NCI-H2171 (cell line): ENCODE results near the gene HEY2.
A peak's percentile ranks its signal among the peaks of the same experiment; 100 is the strongest.
"Not testable (repeated sequence)": the region's sequence is repeated elsewhere in the genome, so short reads cannot be mapped to it uniquely, and the experiment has no call there.

Experiments used
- DNase-seq: peaks from one replicate; lab custom pipeline; 2025; lab: John Stamatoyannopoulos, UW

Gene HEY2

DNA sequence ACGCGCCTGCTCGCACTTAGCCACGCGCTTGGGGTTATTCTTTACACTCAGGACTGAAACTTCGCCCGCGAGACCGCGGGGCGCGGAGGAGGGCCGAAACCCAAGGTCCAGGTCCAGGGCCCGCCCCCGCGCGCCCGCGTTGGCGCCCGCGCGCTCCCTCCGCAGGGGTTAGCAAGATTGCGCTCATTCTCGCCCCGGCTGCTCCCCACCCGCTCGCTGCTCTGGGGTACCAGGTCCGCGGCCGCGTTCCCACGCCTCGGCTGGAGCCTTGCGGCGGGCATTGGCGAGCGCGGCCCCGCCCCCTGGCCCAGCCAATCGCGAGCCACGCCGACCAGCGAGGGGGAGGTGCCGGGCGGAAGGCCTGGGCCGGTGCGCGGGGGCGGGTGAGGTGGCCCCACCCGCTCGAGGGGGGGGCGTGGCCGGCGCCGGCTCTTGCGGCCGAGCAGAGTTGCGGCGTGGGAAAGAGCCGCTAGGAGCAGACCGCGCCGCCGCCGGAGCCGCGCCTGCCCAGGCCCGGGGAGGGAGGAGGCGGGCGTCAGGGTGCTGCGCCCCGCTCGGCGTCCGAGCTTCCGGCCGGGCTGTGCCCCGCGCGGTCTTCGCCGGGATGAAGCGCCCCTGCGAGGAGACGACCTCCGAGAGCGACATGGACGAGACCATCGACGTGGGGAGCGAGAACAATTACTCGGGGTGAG lies at the start of gene HEY2:
TSS of gene HEY2 (plus strand) at position 460 of the 692 bp plus-strand sequence. CDS start at position 605, 145 bp downstream.
- DNase-seq = peak; percentile 92

DNA sequence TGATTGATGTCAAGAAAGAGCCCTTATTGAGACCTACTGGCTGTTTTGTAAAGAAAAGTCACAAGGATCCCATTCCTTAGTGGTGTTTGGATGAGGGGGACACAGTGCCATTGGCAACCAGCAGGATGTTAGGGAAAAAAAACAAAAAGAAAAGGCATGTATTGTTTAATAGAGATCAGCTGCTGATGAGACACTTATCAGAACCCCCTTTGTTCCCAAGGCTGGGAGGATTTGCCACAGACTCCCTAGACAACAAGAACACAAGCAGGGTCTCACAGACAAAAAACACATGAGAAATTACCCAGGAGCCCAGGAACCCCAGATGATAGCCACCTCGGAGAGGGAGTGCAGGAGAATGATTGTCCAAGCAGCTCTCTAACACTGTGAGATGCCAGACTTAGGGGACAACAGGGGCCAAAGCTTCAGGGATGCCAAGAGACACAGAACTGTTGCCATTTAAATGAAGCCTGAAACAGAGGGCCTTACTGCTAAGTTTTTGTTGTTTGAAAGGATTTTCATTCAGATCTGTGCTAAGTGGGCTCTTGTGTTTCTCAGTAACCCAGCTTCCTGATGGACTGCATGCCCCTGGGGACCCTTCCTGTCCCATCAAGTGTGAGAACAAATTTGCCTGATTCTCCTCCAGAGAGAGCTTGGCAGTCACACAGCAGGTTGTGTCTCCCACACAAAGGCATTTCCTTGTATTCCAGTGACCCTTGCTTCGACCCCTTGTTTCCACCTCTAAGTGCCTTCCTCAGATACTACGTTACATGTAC lies 48.7 kb upstream of the HEY2 start:
- no peak for DNase-seq

GRCh38 chr6:125701354-125701668 lies 48.1 kb upstream of the HEY2 start:
- DNase-seq = no peak

DNA sequence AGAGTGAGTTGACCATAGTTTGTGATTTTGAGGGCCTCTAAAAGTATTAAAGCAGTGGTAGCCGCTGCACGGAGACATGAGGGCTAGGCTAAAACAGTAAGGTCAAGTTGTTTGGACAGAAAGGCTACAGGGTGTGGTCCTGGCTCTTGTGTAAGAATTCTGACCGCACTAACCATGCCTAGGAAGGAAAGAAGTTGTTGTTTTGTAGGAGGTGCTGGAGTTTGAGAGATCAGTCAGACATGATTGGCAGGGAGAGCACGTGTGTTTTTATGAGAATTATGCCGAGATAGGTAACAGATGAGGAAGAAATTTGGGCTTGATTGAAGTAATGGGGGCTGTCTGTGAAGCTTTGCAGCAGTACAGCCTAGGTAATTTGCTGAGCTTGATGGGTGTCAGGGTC lies 45.5 kb upstream of the HEY2 start:
- not testable (repeated sequence) for DNase-seq

- no peak for DNase-seq
Measured at GRCh38 chr6:125707615-125708243, 41.7 kb upstream of the HEY2 start.

- DNase-seq = no peak
Measured at GRCh38 chr6:125711013-125711675, 38.3 kb upstream of the HEY2 start.

DNA sequence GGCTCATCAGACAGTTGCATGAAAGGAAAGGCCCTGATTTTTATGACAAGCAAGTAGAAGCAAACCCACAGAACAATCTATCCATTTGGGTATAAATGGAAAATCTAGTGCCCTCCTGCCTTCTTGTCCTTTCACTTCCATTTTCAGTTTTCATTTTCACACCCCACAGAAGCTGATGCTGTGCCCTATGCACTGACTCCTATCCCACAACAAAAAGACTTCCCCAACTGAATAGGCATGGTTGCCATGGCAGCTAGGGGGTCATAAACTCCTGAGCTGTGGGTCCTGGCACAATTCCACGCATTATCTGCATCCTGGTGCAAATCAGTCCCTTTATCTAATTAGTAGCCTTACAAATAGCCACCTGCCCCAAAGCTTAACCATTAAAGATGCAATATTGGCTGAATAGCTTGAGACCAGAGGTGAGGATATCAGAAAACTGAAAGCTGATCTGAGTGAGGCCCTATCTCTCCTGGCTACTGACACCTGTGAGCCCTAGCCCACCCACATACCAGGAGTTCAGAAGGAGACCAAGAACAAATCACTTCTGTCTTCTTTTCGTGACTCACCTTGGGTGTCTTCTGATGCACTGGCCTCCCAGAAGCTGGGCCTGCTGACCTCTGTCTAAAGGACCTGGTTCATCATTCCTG lies 34.9 kb upstream of the HEY2 start:
- DNase-seq = no peak

DNA sequence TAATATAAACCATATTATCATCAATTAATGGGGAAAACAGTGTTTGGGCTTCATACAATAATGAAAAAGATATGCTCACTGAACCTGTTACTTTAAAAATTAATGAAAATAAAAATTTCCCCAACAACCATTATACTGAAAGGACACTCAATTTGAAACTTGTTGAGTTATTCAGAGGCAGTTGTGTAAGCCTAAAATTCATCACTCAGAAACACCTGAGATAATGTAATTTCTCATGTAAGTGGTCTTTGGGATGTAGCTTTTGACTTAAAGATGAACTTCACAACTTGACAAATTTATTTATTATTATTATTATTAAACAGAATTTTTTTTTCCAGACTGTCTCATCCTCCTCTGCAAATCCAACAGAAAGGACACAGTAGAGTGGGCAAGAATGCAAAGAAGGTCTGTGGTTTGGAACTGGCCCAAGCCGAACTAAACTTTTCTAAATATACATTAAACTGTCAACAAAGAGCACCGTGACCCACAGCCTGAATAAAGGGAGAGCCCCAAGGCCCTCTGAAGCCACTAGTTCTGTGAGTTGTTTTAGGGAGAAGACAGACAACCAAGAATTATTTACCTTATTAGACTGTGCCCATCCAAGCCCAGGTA lies 32.2 kb upstream of the HEY2 start:
- DNase-seq = no peak

DNA sequence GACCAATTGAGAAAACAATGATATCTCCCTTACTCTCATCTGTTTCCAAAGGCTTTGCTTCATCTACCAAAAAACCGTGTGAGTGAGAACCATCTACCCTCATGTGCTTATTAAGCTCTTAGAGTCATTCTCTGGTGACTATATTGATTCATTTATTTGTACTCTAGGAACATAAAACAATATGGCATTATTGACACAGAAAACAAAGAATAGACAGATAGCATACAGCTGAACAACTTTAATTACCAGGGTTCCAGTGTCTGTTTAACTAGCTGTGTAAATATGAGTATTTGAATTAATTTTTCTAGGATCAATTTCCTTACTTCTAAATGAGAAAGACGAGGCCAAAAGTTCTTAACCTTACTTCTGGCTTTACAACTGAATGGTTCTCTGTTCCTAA lies 31.3 kb upstream of the HEY2 start:
- no peak for DNase-seq

DNA sequence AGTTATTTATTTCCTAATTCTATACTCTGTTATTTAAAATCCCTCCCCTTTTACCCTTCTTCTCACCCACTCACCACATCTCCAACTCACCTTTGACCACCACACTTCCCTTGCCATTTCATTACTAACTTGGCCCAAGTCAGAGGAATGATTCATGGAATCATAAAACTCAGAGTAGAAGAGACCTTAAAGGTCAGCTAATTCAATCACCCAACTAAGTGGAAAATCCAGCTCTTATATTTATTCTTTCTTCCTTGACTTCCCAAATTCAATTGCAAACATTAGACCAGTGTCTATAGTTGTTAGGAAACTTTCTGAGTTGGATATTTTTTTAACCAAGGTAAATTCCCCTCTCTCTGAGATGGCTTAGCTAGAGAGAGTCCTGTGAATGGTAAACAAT lies 26.5 kb upstream of the HEY2 start:
- DNase-seq = no peak

DNA sequence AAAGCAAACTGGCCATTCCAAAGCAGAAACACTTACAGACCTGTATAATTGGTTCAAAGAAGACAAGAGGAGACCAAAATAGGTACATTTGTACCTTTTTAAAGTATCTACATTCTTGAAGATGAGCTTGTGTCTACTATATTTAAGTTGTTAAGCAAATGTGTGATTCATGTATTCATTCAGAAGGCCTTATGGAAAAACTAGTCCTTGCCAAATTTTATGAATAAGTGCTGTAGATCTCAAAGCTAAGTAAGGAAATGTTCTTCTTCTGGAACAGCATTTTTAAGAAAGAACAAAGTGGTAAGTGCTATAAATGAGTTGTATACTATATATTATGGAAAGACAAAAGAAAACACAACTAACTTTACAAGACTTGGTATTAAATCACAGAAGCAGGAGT lies 22.2 kb upstream of the HEY2 start:
- DNase-seq = no peak

- DNase-seq = no peak
Measured at GRCh38 chr6:125728739-125729138, 20.7 kb upstream of the HEY2 start.

GRCh38 chr6:125729983-125730382 lies 19.4 kb upstream of the HEY2 start:
- DNase-seq = no peak

DNA sequence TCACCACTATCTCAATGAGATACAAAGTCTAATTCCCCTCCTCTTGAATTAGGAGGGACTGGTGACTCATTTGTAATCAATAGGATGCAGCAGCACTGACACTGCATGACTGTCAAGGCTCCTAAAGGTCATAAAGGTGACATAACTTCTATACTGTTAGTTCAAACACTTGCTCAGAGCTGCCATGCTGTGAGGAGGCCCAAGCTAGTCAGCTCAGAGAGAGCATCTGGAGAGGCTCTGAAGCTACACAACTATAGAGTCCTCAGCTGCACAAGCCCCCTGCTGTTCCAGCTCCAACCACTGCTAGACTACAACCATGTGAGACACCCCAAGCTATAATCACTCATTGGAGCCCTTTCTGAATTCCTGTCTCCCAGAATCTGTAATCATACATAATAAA lies 17.0 kb upstream of the HEY2 start:
- DNase-seq = peak; percentile 24

GRCh38 chr6:125733516-125734300 lies 15.7 kb upstream of the HEY2 start:
- DNase-seq = no peak

GRCh38 chr6:125738276-125738675 lies 11.2 kb upstream of the HEY2 start:
- no peak for DNase-seq

DNA sequence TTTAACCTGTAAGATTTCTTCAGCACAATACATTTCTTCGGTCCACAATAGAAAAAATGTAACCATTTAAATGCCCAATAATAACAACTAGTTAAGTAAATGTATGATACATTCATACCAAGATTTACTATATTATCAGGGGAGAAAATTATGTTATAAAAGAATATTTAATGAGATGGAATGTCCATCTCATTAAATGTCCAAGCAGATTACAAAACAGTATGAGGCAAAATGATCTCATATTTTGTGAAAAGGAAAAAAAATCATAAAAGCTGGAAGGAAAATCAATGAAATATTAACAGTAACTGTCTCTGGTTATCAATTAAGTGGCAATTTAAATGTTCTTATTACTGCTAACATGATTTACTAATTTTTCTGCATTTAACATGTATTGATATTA lies 10.1 kb upstream of the HEY2 start:
- no peak for DNase-seq

GRCh38 chr6:125741336-125741735 lies 8.1 kb upstream of the HEY2 start:
- DNase-seq = no peak

DNA sequence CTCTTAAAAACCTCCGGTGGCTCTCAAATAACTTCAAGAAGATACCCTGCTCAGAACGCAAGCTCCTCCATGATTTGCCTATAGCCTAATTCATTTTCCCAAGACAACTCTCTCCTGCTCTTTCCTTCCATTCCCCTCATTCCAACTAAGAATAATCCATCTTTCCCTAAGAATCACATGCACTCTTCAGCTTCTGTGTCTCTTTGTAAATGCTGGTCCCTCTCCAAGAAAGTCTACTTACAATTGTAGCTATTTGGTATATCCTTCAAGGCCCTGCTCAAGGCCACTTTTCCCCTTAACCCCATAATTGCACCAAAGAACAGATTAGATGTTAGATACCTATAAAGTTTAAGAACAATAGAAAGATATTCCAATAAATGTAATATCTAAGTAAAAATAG lies 7.4 kb upstream of the HEY2 start:
- no peak for DNase-seq

GRCh38 chr6:125742464-125743120 lies 6.8 kb upstream of the HEY2 start:
- DNase-seq = no peak

GRCh38 chr6:125743604-125744003 lies 5.8 kb upstream of the HEY2 start:
- no peak for DNase-seq
